H9 (cell line): ENCODE measurements around the gene CCDC92. TPM values are rescaled to one million over a fixed set of nuclear protein-coding genes. Genes with fewer than 3 reads are reported as not detected.

Experiments used
- DNase-seq: peaks from one replicate; pipeline ENCODE4 v3.0.0-alpha.2; 2017
- H2AFZ ChIP-seq: one replicate; pipeline ENCODE4 v1.6.1; 2013; ENCODE audit warnings: mild to moderate bottlenecking, low read length, control low read depth, moderate library complexity
- H2AK5ac ChIP-seq: 2 replicates; pipeline ENCODE4 v1.6.1; 2013; ENCODE audit warnings: low read length, control low read depth, mixed read lengths; ENCODE audit not compliant: insufficient read length
- H2BK120ac ChIP-seq: one replicate; pipeline ENCODE4 v1.6.1; 2013; ENCODE audit warnings: low read depth, mild to moderate bottlenecking, low read length, control low read depth, inconsistent platforms; ENCODE audit not compliant: poor library complexity, severe bottlenecking
- H2BK12ac ChIP-seq: 2 replicates; pipeline ENCODE4 v1.6.1; 2013; ENCODE audit warnings: low read length, control low read depth, mixed read lengths, low read depth; ENCODE audit not compliant: insufficient read length
- H2BK15ac ChIP-seq: 2 replicates; pipeline ENCODE4 v1.6.1; 2013; ENCODE audit warnings: low read depth, low read length, control low read depth
- H2BK20ac ChIP-seq: one replicate; pipeline ENCODE4 v1.6.1; 2013; ENCODE audit warnings: low read depth, mild to moderate bottlenecking, low read length, control low read depth, inconsistent platforms; ENCODE audit not compliant: poor library complexity, severe bottlenecking
- H2BK5ac ChIP-seq: 2 replicates; pipeline ENCODE4 v1.6.1; 2013; ENCODE audit warnings: low read length, control low read depth, mixed read lengths; ENCODE audit not compliant: insufficient read length
- H3K14ac ChIP-seq: 2 replicates; pipeline ENCODE4 v1.6.1; 2013; ENCODE audit warnings: low read length, control low read depth; ENCODE audit not compliant: insufficient read depth
- H3K18ac ChIP-seq: 2 replicates; pipeline ENCODE4 v1.6.1; 2013; ENCODE audit warnings: low read depth, mild to moderate bottlenecking, mixed read lengths, low read length, control low read depth; ENCODE audit not compliant: insufficient read length
- H3K23ac ChIP-seq: 2 replicates; pipeline ENCODE4 v1.6.1; 2013; ENCODE audit warnings: low read length, control low read depth, mixed read lengths, low read depth; ENCODE audit not compliant: insufficient read length
- H3K23me2 ChIP-seq: 2 replicates; pipeline ENCODE4 v1.6.1; 2013; ENCODE audit warnings: low read depth, mild to moderate bottlenecking, mixed read lengths, low read length, control low read depth; ENCODE audit not compliant: insufficient read length, poor library complexity, severe bottlenecking
- H3K27ac ChIP-seq: 2 replicates; pipeline ENCODE4 v1.5.1; 2013; ENCODE audit warnings: low read length, control low read depth, mixed read lengths, low read depth; ENCODE audit not compliant: insufficient read length
- H3K27me3 ChIP-seq: 2 replicates; pipeline ENCODE4 v1.6.1; 2013; ENCODE audit warnings: low read length, control low read depth, inconsistent platforms; ENCODE audit not compliant: insufficient read depth
- H3K4ac ChIP-seq: 2 replicates; pipeline ENCODE4 v1.6.1; 2013; ENCODE audit warnings: low read depth, mild to moderate bottlenecking, control low read depth, inconsistent platforms, low read length, moderate library complexity
- H3K4me1 ChIP-seq: 2 replicates; pipeline ENCODE4 v1.6.1; 2013; ENCODE audit warnings: low read length, control low read depth, inconsistent platforms; ENCODE audit not compliant: insufficient read depth
- H3K4me2 ChIP-seq: 2 replicates; pipeline ENCODE4 v1.6.1; 2013; ENCODE audit warnings: low read length, control low read depth, mixed read lengths; ENCODE audit not compliant: insufficient read length, insufficient read depth
- H3K56ac ChIP-seq: 2 replicates; pipeline ENCODE4 v1.6.1; 2013; ENCODE audit warnings: low read depth, mild to moderate bottlenecking, mixed read lengths, low read length, control low read depth; ENCODE audit not compliant: insufficient read length
- H3K79me1 ChIP-seq: 2 replicates; pipeline ENCODE4 v1.6.1; 2013; ENCODE audit warnings: low read depth, mild to moderate bottlenecking, moderate library complexity, low read length, control low read depth, inconsistent platforms; ENCODE audit not compliant: insufficient read depth, poor library complexity, severe bottlenecking
- H3K79me2 ChIP-seq: 2 replicates; pipeline ENCODE4 v1.6.1; 2013; ENCODE audit warnings: low read length, control low read depth, inconsistent platforms; ENCODE audit not compliant: insufficient read depth
- H3K9ac ChIP-seq: 2 replicates; pipeline ENCODE4 v1.6.1; 2013; ENCODE audit warnings: low read length, control low read depth, mixed read lengths; ENCODE audit not compliant: insufficient read length; ENCODE audit errors: extremely low read depth
- H3K9me3 ChIP-seq: one replicate; pipeline ENCODE4 v1.6.1; 2013; ENCODE audit warnings: low read depth, low read length, inconsistent platforms; ENCODE audit not compliant: control insufficient read depth
- H3T11ph ChIP-seq: one replicate; pipeline ENCODE4 v1.6.1; 2013; ENCODE audit warnings: mild to moderate bottlenecking, low read length, control low read depth, inconsistent platforms
- H4K20me1 ChIP-seq: one replicate; pipeline ENCODE4 v1.6.1; 2013; ENCODE audit not compliant: control insufficient read depth, insufficient read length, insufficient read depth
- H4K5ac ChIP-seq: 2 replicates; pipeline ENCODE4 v1.6.1; 2013; ENCODE audit warnings: low read depth, mild to moderate bottlenecking, mixed read lengths, low read length, control low read depth; ENCODE audit not compliant: insufficient read length
- H4K8ac ChIP-seq: replicated peaks from 2 replicates; pipeline ENCODE4 v1.6.1; 2013; ENCODE audit warnings: low read length, control low read depth, mixed read lengths, low read depth; ENCODE audit not compliant: insufficient read length
- H4K91ac ChIP-seq: 2 replicates; pipeline ENCODE4 v1.6.1; 2013; ENCODE audit warnings: low read depth, mild to moderate bottlenecking, moderate library complexity, mixed read lengths, low read length, control low read depth; ENCODE audit not compliant: insufficient read length
- H3K27ac Mint-ChIP-seq, 3 experiments: 2 replicates in 2 of 3; 3 replicates in 1 of 3; pipeline ENCODE4 v1.8.0; 2020 to 2021; ENCODE audit warnings: mixed read lengths in 3 of 3, mild to moderate bottlenecking in 1 of 3, moderate library complexity in 1 of 3
- H3K27me3 Mint-ChIP-seq: 2 replicates; pipeline ENCODE4 v1.8.0; 2021; ENCODE audit warnings: low read depth, mild to moderate bottlenecking, moderate library complexity, mixed read lengths
- H3K36me3 Mint-ChIP-seq, 3 experiments: 2 replicates in 2 of 3; 3 replicates in 1 of 3; pipeline ENCODE4 v1.8.0; 2020 to 2021; ENCODE audit warnings: low read depth in 3 of 3, mixed read lengths in 3 of 3; ENCODE audit not compliant: insufficient read depth in 1 of 3
- H3K4me1 Mint-ChIP-seq, 2 experiments: 2 replicates each; pipeline ENCODE4 v1.8.0; 2020; ENCODE audit warnings: mixed read lengths in 2 of 2
- H3K4me3 Mint-ChIP-seq, 2 experiments: 2 replicates in 1 of 2; 3 replicates in 1 of 2; pipeline ENCODE4 v1.8.0; 2020 to 2021; ENCODE audit warnings: mild to moderate bottlenecking in 2 of 2, mixed read lengths in 2 of 2, moderate library complexity in 1 of 2
- H3K9me3 Mint-ChIP-seq, 2 experiments: 2 replicates in 1 of 2; 3 replicates in 1 of 2; pipeline ENCODE4 v1.8.0; 2020; ENCODE audit warnings: mild to moderate bottlenecking in 2 of 2, mixed read lengths in 2 of 2, moderate library complexity in 1 of 2
- CTCF ChIP-seq: fragments of 200-600 bp; sonication (generic); conservative IDR thresholded peaks from 3 replicates; pipeline ENCODE4 v1.8.0; 2021; ENCODE audit warnings: antibody characterized with exemption, mild to moderate bottlenecking
- WGBS: extraction: QIAGEN DNeasy Blood & Tissue Kit; methylation state at CpG from one replicate; pipeline ENCODE4 v1.1.7; 2013; ENCODE audit warnings: missing lambda C conversion rate, low lambda C conversion rate, mixed read lengths; ENCODE audit not compliant: insufficient read length; ENCODE audit errors: extremely low coverage; 5-methylcytosine and 5-hydroxymethylcytosine counted together
- total RNA-seq: library from RNA; stranded (reverse); gene quantifications from 2 replicates; pipeline ENCODE4 v1.2.1, GENCODE V29; 2021

Gene CCDC92
- total RNA-seq, 1 experiment from 2014 or later: 1.3 TPM

DNA sequence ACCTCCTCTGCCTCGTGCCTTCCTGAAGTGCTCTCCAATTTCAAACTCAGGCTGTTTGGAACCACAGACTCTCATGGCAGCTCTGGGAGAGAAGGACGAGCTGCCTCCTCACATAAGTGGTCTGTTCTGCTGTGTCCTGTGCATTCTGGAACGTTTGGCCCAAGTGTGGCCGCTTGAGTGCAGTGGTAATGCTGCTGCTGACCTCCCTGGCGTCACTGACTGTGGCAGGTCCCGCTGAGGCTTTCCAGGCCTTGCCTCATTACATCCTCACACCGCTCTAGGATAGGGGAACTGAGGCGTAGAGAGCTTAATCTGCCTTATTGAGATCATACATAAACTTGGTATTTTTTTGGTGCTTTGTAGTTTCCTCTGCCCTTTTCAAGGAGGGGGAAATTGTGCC, 14.2 kb downstream of the CCDC92 start:
- Histone ChIP-seq H3K79me2 (no peaks in the 10 kb centered on the region), H2BK12ac (no peak overlapping the region), H4K5ac (no peak overlapping the region), H3K14ac (no peak overlapping the region), H3T11ph (no peak overlapping the region), H4K8ac (no peak overlapping the region), H3K27me3 (peaks cover 31% of the 10 kb centered on the region), H2BK15ac (no peak overlapping the region), H2AK5ac (no peak overlapping the region), H3K79me1 (no peaks in the 10 kb centered on the region), H2BK120ac (no peak overlapping the region), H4K91ac (no peak overlapping the region), H4K20me1 (no peaks in the 10 kb centered on the region), H3K9me3 (no peaks in the 10 kb centered on the region), H3K27ac (no peak overlapping the region), H3K56ac (no peak overlapping the region), H3K4ac (no peak overlapping the region), H2AFZ (no peak overlapping the region), H3K4me2 (no peak overlapping the region), H2BK20ac (no peak overlapping the region), H2BK5ac (no peak overlapping the region), H3K23me2 (no peaks in the 10 kb centered on the region), H3K4me1 (no peaks in the 10 kb centered on the region), H3K23ac (no peak overlapping the region), H3K9ac (no peak overlapping the region), H3K18ac (no peak overlapping the region)
- no CpG with 5 or more reads among the region's 8 CpGs for WGBS
- no peak for TF ChIP-seq CTCF
- DNase-seq: no peak
- Mint-ChIP-seq H3K4me1 (no peaks in the 10 kb centered on the region), H3K27me3 (peaks cover 100% of the 10 kb centered on the region), H3K36me3 (no peaks in the 10 kb centered on the region), H3K4me3 (no peak overlapping the region), H3K27ac (no peak overlapping the region), H3K9me3 (no peaks in the 10 kb centered on the region)
